K562 (cell line): ENCODE data around the gene NDUFS6.

Experiments
- BHLHE40 ChIP-seq: IDR thresholded peaks from 2 replicates; pipeline ENCODE4 v1.6.1; 2011; ENCODE audit warnings: low read length, improper control_type of control experiment
- CEBPZ ChIP-seq: fragments of 150-350 bp; IDR thresholded peaks from 2 replicates; pipeline ENCODE4 v1.6.1; 2014; ENCODE audit warnings: low read depth, mild to moderate bottlenecking, low read length, borderline replicate concordance
- MAZ ChIP-seq, 2 experiments: fragments of 450-650 bp in 1 of 2; sonication (generic) in 1 of 2; formaldehyde crosslinking; IDR thresholded peaks in 1 of 2; conservative IDR thresholded peaks in 1 of 2; 2 replicates each; pipeline versions ENCODE4 v1.4.0 to v1.5.0; 2020; ENCODE audit warnings: mild to moderate bottlenecking in 1 of 2, missing genetic modification reagents in 1 of 2
- PHB ChIP-seq: fragments of 250-450 bp; sonication (Bioruptor Pico); IDR thresholded peaks from 2 replicates; pipeline ENCODE4 v1.5.0; 2021
- SP1 ChIP-seq: sonication (generic); formaldehyde crosslinking; IDR thresholded peaks from 2 replicates; pipeline ENCODE4 v1.8.1; 2022; ENCODE audit warnings: mild to moderate bottlenecking, missing genetic modification reagents
- TFAM ChIP-seq: fragments of 250-450 bp; sonication (Bioruptor Pico); conservative IDR thresholded peaks from 2 replicates; pipeline ENCODE4 v1.5.0; 2021; ENCODE audit warnings: mild to moderate bottlenecking, moderate library complexity
- TRIM28 ChIP-seq: fragments of 450-650 bp; IDR thresholded peaks from 2 replicates; pipeline ENCODE4 v1.6.1; 2017
- ZNF197 ChIP-seq: fragments of 200-800 bp; sonication (Bioruptor generic); IDR thresholded peaks from 2 replicates; pipeline ENCODE4 v1.6.1; 2016; ENCODE audit warnings: low read depth, missing genetic modification characterization, missing compliant biosample characterization
- ZNF589 ChIP-seq: fragments of 200-800 bp; sonication (Bioruptor generic); IDR thresholded peaks from 2 replicates; pipeline ENCODE4 v1.6.1; 2016; ENCODE audit warnings: low read depth, missing genetic modification characterization, missing compliant biosample characterization
- TF ChIP-seq, protein P1 (sequence below), 2 experiments: fragments of 450-650 bp in 1 of 2; sonication (generic) in 1 of 2; formaldehyde crosslinking in 1 of 2; IDR thresholded peaks; 2 replicates each; pipeline versions ENCODE4 v1.7.1 to v1.9.0; 2016 to 2022; ENCODE audit warnings: inconsistent platforms in 1 of 2, mild to moderate bottlenecking in 1 of 2, missing genetic modification reagents in 1 of 2
- TF ChIP-seq, protein P2 (sequence below), 2 experiments: fragments of 450-650 bp; IDR thresholded peaks; 2 replicates each; pipeline ENCODE4 v1.6.1; 2016; ENCODE audit warnings: mild to moderate bottlenecking in 2 of 2, borderline replicate concordance in 1 of 2, low read depth in 1 of 2, moderate library complexity in 1 of 2

DNA sequence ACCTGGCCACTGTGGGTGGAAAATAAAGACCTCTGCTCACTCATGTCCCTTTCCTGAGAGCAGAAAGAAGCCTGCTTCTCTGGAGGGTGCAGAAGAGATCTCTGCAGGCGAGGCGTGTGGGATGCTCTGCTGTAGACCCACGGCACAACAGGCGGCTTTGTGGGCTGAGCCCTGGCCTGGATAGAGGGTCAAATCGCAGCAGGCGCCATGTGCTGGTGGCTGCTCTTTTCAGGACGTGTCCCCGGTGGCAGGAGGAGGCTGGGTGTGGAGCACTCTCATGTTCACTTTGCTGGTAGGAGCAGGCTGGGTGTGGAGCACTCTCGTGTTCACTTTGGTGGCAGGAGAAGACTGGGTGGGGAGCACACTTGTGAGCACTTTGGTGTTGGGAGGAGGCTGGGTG lies 46.4 kb downstream of the NDUFS6 start:
- TF ChIP-seq, protein P1, sequence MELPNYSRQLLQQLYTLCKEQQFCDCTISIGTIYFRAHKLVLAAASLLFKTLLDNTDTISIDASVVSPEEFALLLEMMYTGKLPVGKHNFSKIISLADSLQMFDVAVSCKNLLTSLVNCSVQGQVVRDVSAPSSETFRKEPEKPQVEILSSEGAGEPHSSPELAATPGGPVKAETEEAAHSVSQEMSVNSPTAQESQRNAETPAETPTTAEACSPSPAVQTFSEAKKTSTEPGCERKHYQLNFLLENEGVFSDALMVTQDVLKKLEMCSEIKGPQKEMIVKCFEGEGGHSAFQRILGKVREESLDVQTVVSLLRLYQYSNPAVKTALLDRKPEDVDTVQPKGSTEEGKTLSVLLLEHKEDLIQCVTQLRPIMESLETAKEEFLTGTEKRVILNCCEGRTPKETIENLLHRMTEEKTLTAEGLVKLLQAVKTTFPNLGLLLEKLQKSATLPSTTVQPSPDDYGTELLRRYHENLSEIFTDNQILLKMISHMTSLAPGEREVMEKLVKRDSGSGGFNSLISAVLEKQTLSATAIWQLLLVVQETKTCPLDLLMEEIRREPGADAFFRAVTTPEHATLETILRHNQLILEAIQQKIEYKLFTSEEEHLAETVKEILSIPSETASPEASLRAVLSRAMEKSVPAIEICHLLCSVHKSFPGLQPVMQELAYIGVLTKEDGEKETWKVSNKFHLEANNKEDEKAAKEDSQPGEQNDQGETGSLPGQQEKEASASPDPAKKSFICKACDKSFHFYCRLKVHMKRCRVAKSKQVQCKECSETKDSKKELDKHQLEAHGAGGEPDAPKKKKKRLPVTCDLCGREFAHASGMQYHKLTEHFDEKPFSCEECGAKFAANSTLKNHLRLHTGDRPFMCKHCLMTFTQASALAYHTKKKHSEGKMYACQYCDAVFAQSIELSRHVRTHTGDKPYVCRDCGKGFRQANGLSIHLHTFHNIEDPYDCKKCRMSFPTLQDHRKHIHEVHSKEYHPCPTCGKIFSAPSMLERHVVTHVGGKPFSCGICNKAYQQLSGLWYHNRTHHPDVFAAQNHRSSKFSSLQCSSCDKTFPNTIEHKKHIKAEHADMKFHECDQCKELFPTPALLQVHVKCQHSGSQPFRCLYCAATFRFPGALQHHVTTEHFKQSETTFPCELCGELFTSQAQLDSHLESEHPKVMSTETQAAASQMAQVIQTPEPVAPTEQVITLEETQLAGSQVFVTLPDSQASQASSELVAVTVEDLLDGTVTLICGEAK (IDR thresholded peaks at IDR 0.05), result no peak
- TF ChIP-seq, protein P1 (CRISPR knock-in tag; IDR thresholded peaks at IDR 0.05), result no peak
- TF ChIP-seq PHB (CRISPR knock-in tag), result no peak
- TF ChIP-seq, protein P2, sequence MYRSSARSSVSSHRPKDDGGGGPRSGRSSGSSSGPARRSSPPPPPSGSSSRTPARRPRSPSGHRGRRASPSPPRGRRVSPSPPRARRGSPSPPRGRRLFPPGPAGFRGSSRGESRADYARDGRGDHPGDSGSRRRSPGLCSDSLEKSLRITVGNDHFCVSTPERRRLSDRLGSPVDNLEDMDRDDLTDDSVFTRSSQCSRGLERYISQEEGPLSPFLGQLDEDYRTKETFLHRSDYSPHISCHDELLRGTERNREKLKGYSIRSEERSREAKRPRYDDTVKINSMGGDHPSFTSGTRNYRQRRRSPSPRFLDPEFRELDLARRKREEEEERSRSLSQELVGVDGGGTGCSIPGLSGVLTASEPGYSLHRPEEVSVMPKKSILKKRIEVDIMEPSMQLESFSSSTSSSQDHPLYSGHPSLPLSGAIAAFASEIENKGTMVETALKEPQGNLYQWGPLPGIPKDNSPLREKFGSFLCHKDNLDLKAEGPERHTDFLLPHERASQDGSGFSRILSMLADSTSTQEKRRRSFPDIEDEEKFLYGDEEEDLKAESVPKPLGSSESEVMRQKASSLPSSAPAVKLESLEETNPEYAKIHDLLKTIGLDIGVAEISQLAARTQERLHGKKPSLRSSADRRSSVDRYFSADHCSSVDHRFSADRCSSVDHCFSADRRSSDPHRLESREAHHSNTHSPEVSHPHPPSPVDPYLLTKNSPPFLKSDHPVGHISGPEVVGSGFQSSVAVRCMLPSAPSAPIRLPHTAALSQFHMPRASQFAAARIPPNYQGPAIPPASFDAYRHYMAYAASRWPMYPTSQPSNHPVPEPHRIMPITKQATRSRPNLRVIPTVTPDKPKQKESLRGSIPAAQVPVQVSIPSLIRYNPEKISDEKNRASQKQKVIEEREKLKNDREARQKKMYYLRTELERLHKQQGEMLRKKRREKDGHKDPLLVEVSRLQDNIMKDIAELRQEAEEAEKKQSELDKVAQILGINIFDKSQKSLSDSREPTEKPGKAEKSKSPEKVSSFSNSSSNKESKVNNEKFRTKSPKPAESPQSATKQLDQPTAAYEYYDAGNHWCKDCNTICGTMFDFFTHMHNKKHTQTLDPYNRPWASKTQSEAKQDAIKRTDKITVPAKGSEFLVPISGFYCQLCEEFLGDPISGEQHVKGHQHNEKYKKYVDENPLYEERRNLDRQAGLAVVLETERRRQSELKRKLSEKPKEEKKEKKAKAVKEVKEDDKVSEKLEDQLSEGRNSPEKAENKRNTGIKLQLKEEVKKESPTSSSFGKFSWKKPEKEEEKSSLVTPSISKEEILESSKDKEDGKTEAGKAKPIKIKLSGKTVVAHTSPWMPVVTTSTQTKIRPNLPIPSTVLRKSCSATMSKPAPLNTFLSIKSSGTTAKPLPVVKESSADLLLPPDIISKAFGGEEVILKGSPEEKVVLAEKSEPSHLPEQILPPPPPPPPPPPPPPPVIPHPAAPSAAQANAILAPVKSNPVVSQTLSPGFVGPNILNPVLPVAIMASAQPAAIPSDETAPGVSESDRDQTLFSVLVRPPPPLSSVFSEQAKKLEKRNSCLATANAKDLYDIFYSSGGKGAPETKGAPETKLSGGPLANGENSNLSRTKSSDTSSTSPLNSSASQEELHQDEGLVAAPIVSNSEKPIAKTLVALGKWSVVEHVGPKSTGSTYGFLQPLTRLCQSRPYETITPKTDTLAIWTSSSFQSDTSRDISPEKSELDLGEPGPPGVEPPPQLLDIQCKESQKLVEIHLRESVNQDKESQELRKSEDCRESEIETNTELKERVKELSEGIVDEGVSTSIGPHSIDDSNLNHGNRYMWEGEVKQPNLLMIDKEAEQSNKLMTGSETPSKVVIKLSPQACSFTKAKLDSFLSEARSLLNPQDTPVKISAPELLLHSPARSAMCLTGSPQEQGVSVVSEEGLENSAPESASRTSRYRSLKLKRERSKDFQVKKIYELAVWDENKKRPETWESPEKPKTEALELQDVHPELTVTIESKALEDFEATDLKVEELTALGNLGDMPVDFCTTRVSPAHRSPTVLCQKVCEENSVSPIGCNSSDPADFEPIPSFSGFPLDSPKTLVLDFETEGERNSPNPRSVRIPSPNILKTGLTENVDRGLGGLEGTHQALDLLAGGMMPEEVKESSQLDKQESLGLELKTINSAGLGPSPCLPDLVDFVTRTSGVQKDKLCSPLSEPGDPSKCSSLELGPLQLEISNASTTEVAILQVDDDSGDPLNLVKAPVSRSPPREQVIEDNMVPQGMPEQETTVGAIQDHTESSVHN (IDR thresholded peaks at IDR 0.05; ENCODE audit: borderline replicate concordance in 1 of 2, low read depth in 1 of 2), result no peak
- TF ChIP-seq CEBPZ, result no peak
- no peak for TF ChIP-seq TRIM28
- TF ChIP-seq TFAM (CRISPR knock-in tag), result no peak
- TF ChIP-seq SP1 (CRISPR knock-in tag), result no peak
- no peak for TF ChIP-seq ZNF197
- TF ChIP-seq ZNF589 (CRISPR knock-in tag), result no peak
- TF ChIP-seq MAZ (CRISPR knock-in tag; conservative IDR thresholded peaks at IDR 0.05 in 1 of 2, IDR thresholded peaks at IDR 0.05 in 1 of 2), result no peak
- no peak for TF ChIP-seq BHLHE40
